ENCODE data around the gene GBP7.

Gene GBP7

DNA sequence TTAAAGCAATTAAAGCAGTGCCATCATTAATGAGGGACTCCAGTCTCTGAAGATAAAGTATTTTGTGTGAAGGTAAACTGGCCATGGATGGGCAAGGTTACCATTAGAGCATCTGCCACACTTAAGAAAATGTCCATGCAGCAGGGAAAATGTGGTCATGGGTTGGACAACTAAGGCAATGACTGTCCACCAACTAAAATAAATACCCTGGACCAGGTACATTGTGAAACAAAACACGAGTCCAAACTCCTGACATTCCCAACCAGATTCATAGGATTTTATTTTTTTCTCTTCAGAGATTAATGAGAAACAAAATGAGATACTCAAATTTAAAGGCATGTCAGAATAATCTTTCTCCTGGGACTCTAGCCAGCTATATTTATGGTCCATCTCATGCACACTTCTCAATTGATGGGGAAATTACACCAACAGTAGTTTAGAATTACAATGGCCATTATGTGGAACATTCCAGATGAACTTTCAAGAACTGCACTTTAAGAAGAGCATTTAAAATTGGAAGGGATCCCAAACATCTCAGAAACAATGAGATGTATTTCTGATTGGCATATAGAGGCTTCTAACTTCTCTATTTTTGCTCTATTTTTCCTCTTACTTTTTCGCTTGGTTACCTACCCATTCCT is 8.1 kb downstream of the GBP7 start:
- Histone ChIP-seq H3K4me1 (ENCODE audit: control insufficient read depth, low read length) (no peaks in the 10 kb centered on the region), H3K79me2 (ENCODE audit: control insufficient read depth, low read length) (no peaks in the 10 kb centered on the region), H3K9me3 (ENCODE audit: control insufficient read depth, insufficient read depth, low read length) (no peaks in the 10 kb centered on the region), H3K36me3 (ENCODE audit: control insufficient read depth, low read length) (no peaks in the 10 kb centered on the region), H3K4me2 (ENCODE audit: low read length) (no peak overlapping the region), H3K27me3 (ENCODE audit: control insufficient read depth, low read length) (no peaks in the 10 kb centered on the region), H3K9me2 (replicated peaks; ENCODE audit: control insufficient read depth, low read length) (no peaks in the 10 kb centered on the region), H4K20me1 (ENCODE audit: control insufficient read depth, insufficient read depth, low read depth, low read length) (no peaks in the 10 kb centered on the region), H3F3A (ENCODE audit: control insufficient read depth, insufficient read depth) (no peaks in the 10 kb centered on the region), H3K4me3 (ENCODE audit: low read length) (no peak overlapping the region), H3K27ac (ENCODE audit: low read depth, low read length) (no peak overlapping the region)
- TF ChIP-seq EZH2phosphoT487 (IDR thresholded peaks at IDR 0.05; ENCODE audit: borderline replicate concordance, low read length) (no peak), CTCF (IDR thresholded peaks at IDR 0.05; ENCODE audit: low read depth, low read length, poor library complexity, severe bottlenecking) (no peak)

- no peaks in the 10 kb centered on the region for H3K79me2 ChIP-seq (ENCODE audit: control insufficient read depth, low read length)
- H3K4me1 ChIP-seq (ENCODE audit: control insufficient read depth, low read length), result no peaks in the 10 kb centered on the region
- H3K27me3 ChIP-seq (ENCODE audit: control insufficient read depth, low read length), result no peaks in the 10 kb centered on the region
- H3K36me3 ChIP-seq (ENCODE audit: control insufficient read depth, low read length), result no peaks in the 10 kb centered on the region
- no peaks in the 10 kb centered on the region for H3K9me3 ChIP-seq (ENCODE audit: control insufficient read depth, insufficient read depth, low read length)
- H3K4me2 ChIP-seq (ENCODE audit: low read length), result no peak overlapping the region
- no peaks in the 10 kb centered on the region for H4K20me1 ChIP-seq (ENCODE audit: control insufficient read depth, insufficient read depth, low read depth, low read length)
- no peak for TF ChIP-seq CTCF (IDR thresholded peaks at IDR 0.05; ENCODE audit: low read depth, low read length, poor library complexity, severe bottlenecking)
- no peak for TF ChIP-seq EZH2phosphoT487 (IDR thresholded peaks at IDR 0.05; ENCODE audit: borderline replicate concordance, low read length)
- no peaks in the 10 kb centered on the region for H3F3A ChIP-seq (ENCODE audit: control insufficient read depth, insufficient read depth)
- H3K27ac ChIP-seq (ENCODE audit: low read depth, low read length), result no peak overlapping the region
- H3K9me2 ChIP-seq (replicated peaks; ENCODE audit: control insufficient read depth, low read length), result no peaks in the 10 kb centered on the region
- H3K4me3 ChIP-seq (ENCODE audit: low read length), result no peak overlapping the region
These were observed 9.1 kb downstream of the GBP7 start for GRCh38 chr1:89166705-89167104.

GRCh38 chr1:89165811-89166210 is 10.0 kb downstream of the GBP7 start:
- H3K4me3 ChIP-seq (ENCODE audit: low read length), result no peak overlapping the region
- H3K79me2 ChIP-seq (ENCODE audit: control insufficient read depth, low read length), result no peaks in the 10 kb centered on the region
- no peak overlapping the region for H3K4me2 ChIP-seq (ENCODE audit: low read length)
- H3K36me3 ChIP-seq (ENCODE audit: control insufficient read depth, low read length), result no peaks in the 10 kb centered on the region
- TF ChIP-seq EZH2phosphoT487 (IDR thresholded peaks at IDR 0.05; ENCODE audit: borderline replicate concordance, low read length), result no peak
- TF ChIP-seq CTCF (IDR thresholded peaks at IDR 0.05; ENCODE audit: low read depth, low read length, poor library complexity, severe bottlenecking), result no peak
- no peaks in the 10 kb centered on the region for H3K9me3 ChIP-seq (ENCODE audit: control insufficient read depth, insufficient read depth, low read length)
- H3K27ac ChIP-seq (ENCODE audit: low read depth, low read length), result no peak overlapping the region
- no peaks in the 10 kb centered on the region for H4K20me1 ChIP-seq (ENCODE audit: control insufficient read depth, insufficient read depth, low read depth, low read length)
- H3K27me3 ChIP-seq (ENCODE audit: control insufficient read depth, low read length), result no peaks in the 10 kb centered on the region
- no peaks in the 10 kb centered on the region for H3K9me2 ChIP-seq (replicated peaks; ENCODE audit: control insufficient read depth, low read length)
- H3K4me1 ChIP-seq (ENCODE audit: control insufficient read depth, low read length), result no peaks in the 10 kb centered on the region
- no peaks in the 10 kb centered on the region for H3F3A ChIP-seq (ENCODE audit: control insufficient read depth, insufficient read depth)
